Nucleus accumbens (tissue), 56 donors: ENCODE data around the gene CHAF1A.
A peak's percentile ranks its signal among the peaks of the same experiment; 100 is the strongest.

Experiments used
- DNase-seq, 56 donors: peaks; one replicate each; lab custom pipeline; 2025; lab: John Stamatoyannopoulos, UW

The CHAF1A gene

GRCh38 chr19:4402171-4403004 lies at the start of gene CHAF1A:
Gene CHAF1A (plus strand): TSS chr19:4402640. CDS start chr19:4402763, 123 bp downstream.
- DNase-seq: peak; percentile 94 to 100 (median 99)

GRCh38 chr19:4352701-4353121 lies 49.7 kb upstream of the CHAF1A start:
- peak in 13 of 56 donors; percentile 3 to 62 (median 20) for DNase-seq

- no peak for DNase-seq
Observed at GRCh38 chr19:4354282-4354681, 48.2 kb upstream of the CHAF1A start.

- no peak for DNase-seq
Observed at GRCh38 chr19:4354897-4355296, 47.5 kb upstream of the CHAF1A start.

GRCh38 chr19:4357095-4357797 lies 45.2 kb upstream of the CHAF1A start:
- DNase-seq: peak in 1 of 56 donors; percentile 18

GRCh38 chr19:4357921-4358326 lies 44.5 kb upstream of the CHAF1A start:
- DNase-seq: no peak

- no peak for DNase-seq
Observed at GRCh38 chr19:4358709-4359626, 43.5 kb upstream of the CHAF1A start.

GRCh38 chr19:4359627-4360000 lies 42.8 kb upstream of the CHAF1A start:
- DNase-seq: no peak

- DNase-seq: no peak
Observed at GRCh38 chr19:4360081-4360569, 42.3 kb upstream of the CHAF1A start.

GRCh38 chr19:4360641-4361151 lies 41.7 kb upstream of the CHAF1A start:
- no peak for DNase-seq

GRCh38 chr19:4361152-4362046 lies 41.0 kb upstream of the CHAF1A start:
- no peak for DNase-seq

GRCh38 chr19:4362101-4362828 lies 40.2 kb upstream of the CHAF1A start:
- no peak for DNase-seq

- no peak for DNase-seq
Observed at GRCh38 chr19:4362831-4363545, 39.5 kb upstream of the CHAF1A start.

GRCh38 chr19:4363571-4364304 lies 38.7 kb upstream of the CHAF1A start:
- DNase-seq: no peak

- no peak for DNase-seq
Observed at GRCh38 chr19:4365341-4365740, 37.1 kb upstream of the CHAF1A start.

- DNase-seq: no peak
Observed at GRCh38 chr19:4365791-4366665, 36.4 kb upstream of the CHAF1A start.
